SK-N-SH treated with all-trans-retinoic acid at 6 μM for 48 hours (cell line): Measurements from ENCODE around the gene THSD4.

ENCODE experiments used
- ATAC-seq: fragments of 200-7000 bp; cut with Tn5 transposase; 3 replicates; pipeline ENCODE4 v1.9.1; 2020; ENCODE audit warnings: mild to moderate bottlenecking, moderate library complexity
- CSDC2 ChIP-seq: fragments of 250-450 bp; sonication (Bioruptor Pico); IDR thresholded peaks from 2 replicates; pipeline ENCODE4 v1.5.0; 2020; ENCODE audit warnings: mild to moderate bottlenecking, moderate library complexity
- CSRNP3 ChIP-seq: fragments of 250-450 bp; sonication (Bioruptor Pico); IDR thresholded peaks from 2 replicates; pipeline ENCODE4 v1.5.1; 2021; ENCODE audit warnings: mild to moderate bottlenecking, moderate library complexity
- ESRRG ChIP-seq: fragments of 250-450 bp; sonication (Bioruptor Pico); IDR thresholded peaks from 2 replicates; pipeline ENCODE4 v1.6.1; 2021; ENCODE audit warnings: mild to moderate bottlenecking
- ISL1 ChIP-seq: fragments of 250-450 bp; sonication (Bioruptor Pico); IDR thresholded peaks from 2 replicates; pipeline ENCODE4 v2.1.2; 2022; ENCODE audit warnings: mild to moderate bottlenecking, moderate library complexity
- PATZ1 ChIP-seq: fragments of 250-450 bp; sonication (Bioruptor Pico); IDR thresholded peaks from 2 replicates; pipeline ENCODE4 v1.8.0; 2020; ENCODE audit warnings: mild to moderate bottlenecking, moderate library complexity, borderline replicate concordance
- POU6F1 ChIP-seq: fragments of 250-450 bp; sonication (Bioruptor Pico); IDR thresholded peaks from 2 replicates; pipeline ENCODE4 v1.8.0; 2021; ENCODE audit warnings: low read depth, mild to moderate bottlenecking, moderate library complexity, borderline replicate concordance
- PPARA ChIP-seq: fragments of 250-450 bp; sonication (Bioruptor Pico); IDR thresholded peaks from 2 replicates; pipeline ENCODE4 v1.5.0; 2020; ENCODE audit warnings: mild to moderate bottlenecking, borderline replicate concordance
- RARB ChIP-seq: fragments of 250-450 bp; sonication (Bioruptor Pico); IDR thresholded peaks from 2 replicates; pipeline ENCODE4 v1.8.0; 2021; ENCODE audit warnings: mild to moderate bottlenecking, moderate library complexity
- SNAI2 ChIP-seq: fragments of 250-450 bp; sonication (Bioruptor Pico); IDR thresholded peaks from 2 replicates; pipeline ENCODE4 v1.5.0; 2020; ENCODE audit warnings: mild to moderate bottlenecking, moderate library complexity
- TSHZ2 ChIP-seq: fragments of 250-450 bp; sonication (Bioruptor Pico); IDR thresholded peaks from 2 replicates; pipeline ENCODE4 v1.5.0; 2020; ENCODE audit warnings: mild to moderate bottlenecking, moderate library complexity
- ZFP3 ChIP-seq: fragments of 250-450 bp; sonication (Bioruptor Pico); IDR thresholded peaks from 2 replicates; pipeline ENCODE4 v1.5.0; 2020; ENCODE audit warnings: mild to moderate bottlenecking, moderate library complexity
- ZNF565 ChIP-seq: fragments of 450-650 bp; formaldehyde crosslinking; conservative IDR thresholded peaks from 2 replicates; pipeline ENCODE4 v1.5.0; 2020; ENCODE audit warnings: low read depth, mild to moderate bottlenecking, moderate library complexity

Gene THSD4

GRCh38 chr15:71688509-71689094 is 573.3 kb downstream of the THSD4 start:
- TF ChIP-seq ZFP3 (CRISPR knock-in tag) (0 out of 2 replicates have a peak, but pooled peaks have one; percentile 55), SNAI2 (CRISPR knock-in tag) (0 out of 2 replicates have a peak, but pooled peaks have one; percentile 60), CSDC2 (CRISPR knock-in tag) (no peak)
- no peak for ATAC-seq

GRCh38 chr15:71691081-71691457 is 575.8 kb downstream of the THSD4 start:
- no peak for ATAC-seq

GRCh38 chr15:71691458-71692417 is 576.5 kb downstream of the THSD4 start:
- peak; percentile 65 for ATAC-seq
- no peak for TF ChIP-seq ZNF565 (CRISPR knock-in tag)
- TF ChIP-seq PATZ1, result peak; percentile 38; the same call in 1 of the 2 replicates
- no peak for TF ChIP-seq POU6F1 (CRISPR knock-in tag)
- no peak for TF ChIP-seq CSDC2 (CRISPR knock-in tag)
- TF ChIP-seq PPARA, result no peak
- TF ChIP-seq RARB, result no peak
- no peak for TF ChIP-seq CSRNP3 (CRISPR knock-in tag)

More at GRCh38 chr15:71691081-71691457, 575.8 kb downstream of the THSD4 start:
- TF ChIP-seq CSRNP3 (CRISPR knock-in tag) (no peak), ISL1 (no peak), ZFP3 (CRISPR knock-in tag) (no peak), ZNF565 (CRISPR knock-in tag) (no peak), TSHZ2 (CRISPR knock-in tag) (no peak), ESRRG (CRISPR knock-in tag) (no peak), PATZ1 (no peak)
